HG02884 (cell line): Measurements from ENCODE around the gene GGTA1.

ENCODE experiments used
- ATAC-seq: cut with Tn5 transposase; IDR thresholded peaks from one replicate; pipeline ENCODE4 v1.9.1; 2021; ENCODE audit warnings: mild to moderate bottlenecking, moderate library complexity; ENCODE audit not compliant: unreplicated experiment

GGTA1 gene

DNA sequence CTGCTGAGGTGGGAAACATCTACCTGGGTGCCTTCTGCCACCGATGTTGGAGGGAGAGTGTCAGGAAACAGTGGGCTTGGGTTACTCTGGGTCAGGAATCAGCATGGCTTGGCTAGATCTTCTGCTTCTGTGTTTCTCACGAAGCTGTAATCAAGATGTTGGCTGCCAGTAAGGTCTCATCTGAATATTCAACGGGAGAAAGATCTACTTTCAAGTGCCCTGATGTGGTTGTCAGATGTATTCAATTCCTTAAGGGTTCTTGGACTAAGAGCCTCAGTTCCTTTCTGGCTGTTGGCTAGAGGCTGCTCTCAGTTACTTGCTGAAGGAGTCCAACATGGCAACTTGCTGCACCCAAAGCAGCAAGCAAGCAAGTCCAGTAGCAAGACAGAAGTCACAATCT, 87.7 kb downstream of the GGTA1 start:
- ATAC-seq: no peak

DNA sequence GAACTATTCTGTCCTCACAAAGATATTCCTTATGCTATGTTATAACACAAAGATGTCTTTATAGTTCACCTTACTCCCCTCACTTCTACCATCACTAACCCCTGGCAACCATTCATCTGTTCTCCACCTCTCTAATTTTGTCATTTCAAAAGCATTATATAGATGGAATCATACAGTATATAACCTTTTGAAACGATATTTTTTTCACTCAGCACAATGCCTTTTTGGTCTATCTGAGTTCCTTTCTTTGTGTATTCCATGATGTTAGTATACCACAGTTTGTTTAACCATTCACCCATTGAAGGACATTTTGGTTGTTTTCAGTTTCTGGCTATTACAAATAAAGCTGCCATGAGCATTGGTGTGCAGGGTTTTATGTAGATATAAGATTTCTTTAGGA, 93.7 kb downstream of the GGTA1 start:
- no peak for ATAC-seq
